ENCODE data around the gene SPRN.

DNA sequence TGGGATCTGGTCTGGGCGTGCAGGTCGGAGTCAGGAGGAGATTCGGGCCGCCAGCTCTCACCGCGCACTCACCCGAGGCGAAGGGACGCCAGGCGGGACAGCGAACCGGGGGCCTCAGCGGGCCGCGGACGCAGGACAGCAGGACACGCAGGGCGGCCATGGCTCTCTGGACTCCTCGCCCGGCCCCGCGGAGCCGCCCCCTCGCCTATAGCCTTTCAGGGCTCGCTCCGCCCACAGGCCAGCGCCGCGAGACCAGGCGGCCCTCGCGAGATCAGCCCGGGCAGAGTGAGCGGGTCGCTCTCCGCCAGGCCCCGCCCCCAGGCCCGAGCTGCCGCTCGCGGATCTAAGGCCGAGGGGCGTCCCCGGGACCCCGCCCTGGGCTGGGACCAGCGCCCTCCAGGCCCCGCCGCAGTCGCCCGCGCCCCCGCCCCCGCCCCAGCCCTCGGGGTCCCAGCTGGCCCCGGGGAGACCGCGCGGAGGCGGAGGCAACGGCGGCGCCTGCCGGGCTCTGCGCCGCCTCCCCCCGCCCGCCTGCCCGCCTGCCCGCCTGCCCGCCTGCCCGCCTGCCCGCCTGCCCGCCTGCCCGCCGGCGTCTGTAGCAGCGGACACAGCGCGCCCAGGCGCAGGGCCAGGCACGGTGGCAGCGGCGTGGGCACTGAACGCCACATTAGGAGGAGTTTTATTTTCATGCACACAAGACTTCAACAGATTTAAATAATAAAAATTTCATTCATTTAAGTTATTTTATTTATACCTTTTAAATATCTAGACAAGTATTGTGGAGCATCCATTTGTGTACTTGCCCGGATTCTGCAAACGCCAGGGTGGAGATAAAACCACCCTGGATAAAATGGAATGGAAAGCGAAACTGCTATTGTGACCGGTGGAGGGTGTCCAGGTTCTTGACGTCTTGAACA lies 51.0 kb downstream of the SPRN start, which contains the start of gene ECHS1:
- TF ChIP-seq, protein P1, sequence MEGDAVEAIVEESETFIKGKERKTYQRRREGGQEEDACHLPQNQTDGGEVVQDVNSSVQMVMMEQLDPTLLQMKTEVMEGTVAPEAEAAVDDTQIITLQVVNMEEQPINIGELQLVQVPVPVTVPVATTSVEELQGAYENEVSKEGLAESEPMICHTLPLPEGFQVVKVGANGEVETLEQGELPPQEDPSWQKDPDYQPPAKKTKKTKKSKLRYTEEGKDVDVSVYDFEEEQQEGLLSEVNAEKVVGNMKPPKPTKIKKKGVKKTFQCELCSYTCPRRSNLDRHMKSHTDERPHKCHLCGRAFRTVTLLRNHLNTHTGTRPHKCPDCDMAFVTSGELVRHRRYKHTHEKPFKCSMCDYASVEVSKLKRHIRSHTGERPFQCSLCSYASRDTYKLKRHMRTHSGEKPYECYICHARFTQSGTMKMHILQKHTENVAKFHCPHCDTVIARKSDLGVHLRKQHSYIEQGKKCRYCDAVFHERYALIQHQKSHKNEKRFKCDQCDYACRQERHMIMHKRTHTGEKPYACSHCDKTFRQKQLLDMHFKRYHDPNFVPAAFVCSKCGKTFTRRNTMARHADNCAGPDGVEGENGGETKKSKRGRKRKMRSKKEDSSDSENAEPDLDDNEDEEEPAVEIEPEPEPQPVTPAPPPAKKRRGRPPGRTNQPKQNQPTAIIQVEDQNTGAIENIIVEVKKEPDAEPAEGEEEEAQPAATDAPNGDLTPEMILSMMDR (IDR thresholded peaks at IDR 0.05; ENCODE audit: low read depth, low read length) = no peak
- peak; percentile 81 for TF ChIP-seq POLR2A (IDR thresholded peaks at IDR 0.05; ENCODE audit: extremely low read depth, insufficient read length)
